Mammary epithelial cell (primary cell): ENCODE data around the gene GPR78.

Experiments used
- EZH2 ChIP-seq: IDR thresholded peaks from 2 replicates; pipeline ENCODE4 v1.6.1; 2012; ENCODE audit warnings: low read length, inconsistent platforms, borderline replicate concordance
- TF ChIP-seq, protein P1 (sequence below), 2 donors: IDR thresholded peaks in 1 of 2; conservative IDR thresholded peaks in 1 of 2; 2 replicates each; pipeline ENCODE4 v1.5.1; 2011 to 2012; ENCODE audit warnings: inconsistent platforms in 2 of 2, low read length in 2 of 2, mild to moderate bottlenecking in 2 of 2, control low read depth in 1 of 2, low read depth in 1 of 2; ENCODE audit not compliant: insufficient read depth in 1 of 2; ENCODE audit errors: extremely low read depth in 1 of 2

- TF ChIP-seq, protein P1, sequence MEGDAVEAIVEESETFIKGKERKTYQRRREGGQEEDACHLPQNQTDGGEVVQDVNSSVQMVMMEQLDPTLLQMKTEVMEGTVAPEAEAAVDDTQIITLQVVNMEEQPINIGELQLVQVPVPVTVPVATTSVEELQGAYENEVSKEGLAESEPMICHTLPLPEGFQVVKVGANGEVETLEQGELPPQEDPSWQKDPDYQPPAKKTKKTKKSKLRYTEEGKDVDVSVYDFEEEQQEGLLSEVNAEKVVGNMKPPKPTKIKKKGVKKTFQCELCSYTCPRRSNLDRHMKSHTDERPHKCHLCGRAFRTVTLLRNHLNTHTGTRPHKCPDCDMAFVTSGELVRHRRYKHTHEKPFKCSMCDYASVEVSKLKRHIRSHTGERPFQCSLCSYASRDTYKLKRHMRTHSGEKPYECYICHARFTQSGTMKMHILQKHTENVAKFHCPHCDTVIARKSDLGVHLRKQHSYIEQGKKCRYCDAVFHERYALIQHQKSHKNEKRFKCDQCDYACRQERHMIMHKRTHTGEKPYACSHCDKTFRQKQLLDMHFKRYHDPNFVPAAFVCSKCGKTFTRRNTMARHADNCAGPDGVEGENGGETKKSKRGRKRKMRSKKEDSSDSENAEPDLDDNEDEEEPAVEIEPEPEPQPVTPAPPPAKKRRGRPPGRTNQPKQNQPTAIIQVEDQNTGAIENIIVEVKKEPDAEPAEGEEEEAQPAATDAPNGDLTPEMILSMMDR (conservative IDR thresholded peaks at IDR 0.05 in 1 of 2, IDR thresholded peaks at IDR 0.05 in 1 of 2; ENCODE audit: extremely low read depth in 1 of 2, insufficient read depth in 1 of 2, low read depth in 1 of 2, low read length in 2 of 2), result no peak
- TF ChIP-seq EZH2, result no peak
These were observed 15.3 kb downstream of the GPR78 start for GRCh38 chr4:8595237-8596087.
